Stimulated activated CD4-positive, alpha-beta T cell treated with anti-CD3 and anti-CD28 coated beads, Interleukin-4, amount 100 ng/mL, for 24 hours (primary cell): ENCODE data around the gene OPTC.
"Not testable (repeated sequence)": the region's sequence is repeated elsewhere in the genome, so short reads cannot be mapped to it uniquely, and the experiment has no call there.

Source experiments
- DNase-seq: peaks from one replicate; pipeline ENCODE4 v3.0.0-alpha.2; 2020

Gene OPTC

GRCh38 chr1:203493901-203494300 is at the start of gene OPTC:
TSS of gene OPTC (plus strand) at chr1:203494153. CDS start at chr1:203496006, 1,853 bp downstream.
- DNase-seq: no peak

- DNase-seq: no peak
Measured at GRCh38 chr1:203444171-203444576, 49.8 kb upstream of the OPTC start.

GRCh38 chr1:203447151-203447550 is 46.8 kb upstream of the OPTC start:
- DNase-seq: no peak

GRCh38 chr1:203447598-203447997 is 46.4 kb upstream of the OPTC start:
- DNase-seq: not testable (repeated sequence)

GRCh38 chr1:203448521-203449061 is 45.4 kb upstream of the OPTC start:
- no peak for DNase-seq

- DNase-seq: no peak
Measured at GRCh38 chr1:203450001-203450400, 44.0 kb upstream of the OPTC start.

GRCh38 chr1:203450479-203451149 is 43.3 kb upstream of the OPTC start:
- DNase-seq: no peak

- no peak for DNase-seq
Measured at GRCh38 chr1:203451836-203452784, 41.8 kb upstream of the OPTC start.

GRCh38 chr1:203453016-203453415 is 40.9 kb upstream of the OPTC start:
- DNase-seq: no peak

GRCh38 chr1:203453616-203454015 is 40.3 kb upstream of the OPTC start:
- no peak for DNase-seq

GRCh38 chr1:203454986-203455471 is 38.9 kb upstream of the OPTC start:
- no peak for DNase-seq

GRCh38 chr1:203455706-203456105 is 38.2 kb upstream of the OPTC start:
- DNase-seq: no peak

GRCh38 chr1:203456577-203456976 is 37.4 kb upstream of the OPTC start:
- DNase-seq: no peak

- no peak for DNase-seq
Measured at GRCh38 chr1:203458078-203458477, 35.9 kb upstream of the OPTC start.

GRCh38 chr1:203459671-203460201 is 34.2 kb upstream of the OPTC start:
- no peak for DNase-seq

- DNase-seq: no peak
Measured at GRCh38 chr1:203461717-203462116, 32.2 kb upstream of the OPTC start.

GRCh38 chr1:203462143-203462542 is 31.8 kb upstream of the OPTC start:
- DNase-seq: no peak

- DNase-seq: no peak
Measured at GRCh38 chr1:203462878-203463277, 31.1 kb upstream of the OPTC start.

- DNase-seq: no peak
Measured at GRCh38 chr1:203463469-203464062, 30.4 kb upstream of the OPTC start.

- DNase-seq: no peak
Measured at GRCh38 chr1:203464226-203464625, 29.7 kb upstream of the OPTC start.

GRCh38 chr1:203464743-203465142 is 29.2 kb upstream of the OPTC start:
- DNase-seq: no peak

- no peak for DNase-seq
Measured at GRCh38 chr1:203465146-203465798, 28.7 kb upstream of the OPTC start.
